Measurements from ENCODE around the gene ADAMTS18.

ADAMTS18 gene

GRCh38 chr16:77375396-77375795 lies 59.4 kb downstream of the ADAMTS18 start:
- no peak for TF ChIP-seq CTCF (conservative IDR thresholded peaks at IDR 0.05; ENCODE audit: low read length)
- TF ChIP-seq EZH2phosphoT487 (IDR thresholded peaks at IDR 0.05; ENCODE audit: borderline replicate concordance): no peak
- Histone ChIP-seq H3K4me2 (ENCODE audit: low read depth, low read length, poor library complexity, severe bottlenecking) (no peak overlapping the region), H3K4me1 (ENCODE audit: insufficient read depth, low read length, poor library complexity, severe bottlenecking) (no peaks in the 10 kb centered on the region)

GRCh38 chr16:77374384-77374783 lies 60.5 kb downstream of the ADAMTS18 start:
- H3K4me2 ChIP-seq (ENCODE audit: low read depth, low read length, poor library complexity, severe bottlenecking): no peak overlapping the region
- no peaks in the 10 kb centered on the region for H3K9me2 ChIP-seq (replicated peaks; ENCODE audit: low read depth, low read length)
- no peaks in the 10 kb centered on the region for H3K4me1 ChIP-seq (ENCODE audit: insufficient read depth, low read length, poor library complexity, severe bottlenecking)
- H3K36me3 ChIP-seq (ENCODE audit: insufficient read depth, low read length): no peaks in the 10 kb centered on the region
- no peaks in the 10 kb centered on the region for H3K79me2 ChIP-seq (ENCODE audit: insufficient read depth, low read length)
- no peaks in the 10 kb centered on the region for H3K27me3 ChIP-seq (ENCODE audit: insufficient read depth, low read length, poor library complexity, severe bottlenecking)
- H3K9me3 ChIP-seq (ENCODE audit: insufficient read depth, low read depth, low read length): no peaks in the 10 kb centered on the region
- TF ChIP-seq EZH2phosphoT487 (IDR thresholded peaks at IDR 0.05; ENCODE audit: borderline replicate concordance): no peak
- no peak for TF ChIP-seq CTCF (conservative IDR thresholded peaks at IDR 0.05; ENCODE audit: low read length)
- no peak overlapping the region for H2AFZ ChIP-seq (ENCODE audit: low read length)
- H4K20me1 ChIP-seq (ENCODE audit: insufficient read depth, low read length, poor library complexity, severe bottlenecking): no peaks in the 10 kb centered on the region
- no peaks in the 10 kb centered on the region for H3F3A ChIP-seq (ENCODE audit: low read depth)
- no peak overlapping the region for H3K4me3 ChIP-seq (ENCODE audit: low read length, poor library complexity, severe bottlenecking)
- no peak overlapping the region for H3K9ac ChIP-seq (ENCODE audit: low read depth, low read length, poor library complexity, severe bottlenecking)

More at GRCh38 chr16:77375396-77375795, 59.4 kb downstream of the ADAMTS18 start:
- H2AFZ ChIP-seq (ENCODE audit: low read length): no peak overlapping the region
- no peaks in the 10 kb centered on the region for H3K36me3 ChIP-seq (ENCODE audit: insufficient read depth, low read length)
- no peak overlapping the region for H3K9ac ChIP-seq (ENCODE audit: low read depth, low read length, poor library complexity, severe bottlenecking)
- no peaks in the 10 kb centered on the region for H4K20me1 ChIP-seq (ENCODE audit: insufficient read depth, low read length, poor library complexity, severe bottlenecking)
- H3K9me2 ChIP-seq (replicated peaks; ENCODE audit: low read depth, low read length): no peaks in the 10 kb centered on the region
- no peaks in the 10 kb centered on the region for H3K27me3 ChIP-seq (ENCODE audit: insufficient read depth, low read length, poor library complexity, severe bottlenecking)
- H3K4me3 ChIP-seq (ENCODE audit: low read length, poor library complexity, severe bottlenecking): no peak overlapping the region
- H3K9me3 ChIP-seq (ENCODE audit: insufficient read depth, low read depth, low read length): no peaks in the 10 kb centered on the region
- no peaks in the 10 kb centered on the region for H3F3A ChIP-seq (ENCODE audit: low read depth)
- no peaks in the 10 kb centered on the region for H3K79me2 ChIP-seq (ENCODE audit: insufficient read depth, low read length)

- H3K4me1 ChIP-seq (ENCODE audit: insufficient read depth, low read length, poor library complexity, severe bottlenecking): no peaks in the 10 kb centered on the region
- no peak overlapping the region for H3K4me2 ChIP-seq (ENCODE audit: low read depth, low read length, poor library complexity, severe bottlenecking)
- no peaks in the 10 kb centered on the region for H3K9me3 ChIP-seq (ENCODE audit: insufficient read depth, low read depth, low read length)
- H3K79me2 ChIP-seq (ENCODE audit: insufficient read depth, low read length): no peaks in the 10 kb centered on the region
- TF ChIP-seq EZH2phosphoT487 (IDR thresholded peaks at IDR 0.05; ENCODE audit: borderline replicate concordance): no peak
- TF ChIP-seq CTCF (conservative IDR thresholded peaks at IDR 0.05; ENCODE audit: low read length): no peak
- H3K4me3 ChIP-seq (ENCODE audit: low read length, poor library complexity, severe bottlenecking): no peak overlapping the region
- H4K20me1 ChIP-seq (ENCODE audit: insufficient read depth, low read length, poor library complexity, severe bottlenecking): no peaks in the 10 kb centered on the region
- H3K36me3 ChIP-seq (ENCODE audit: insufficient read depth, low read length): no peaks in the 10 kb centered on the region
- H3K9ac ChIP-seq (ENCODE audit: low read depth, low read length, poor library complexity, severe bottlenecking): no peak overlapping the region
- H3K27me3 ChIP-seq (ENCODE audit: insufficient read depth, low read length, poor library complexity, severe bottlenecking): no peaks in the 10 kb centered on the region
- no peak overlapping the region for H2AFZ ChIP-seq (ENCODE audit: low read length)
- no peaks in the 10 kb centered on the region for H3F3A ChIP-seq (ENCODE audit: low read depth)
- no peaks in the 10 kb centered on the region for H3K9me2 ChIP-seq (replicated peaks; ENCODE audit: low read depth, low read length)
Measured at GRCh38 chr16:77373726-77374125, 61.1 kb downstream of the ADAMTS18 start.
